IMR-90 (cell line): ENCODE data around the gene THOC6. TPM values are rescaled to one million over a fixed set of nuclear protein-coding genes. Genes with fewer than 3 reads are reported as not detected.

Source experiments
- ATAC-seq: fragments of 200-7000 bp; cut with Tn5 transposase; 2 replicates; pipeline ENCODE4 v1.9.1; 2020; ENCODE audit warnings: low read depth, mild to moderate bottlenecking, moderate library complexity
- BruUV-seq: library from RNA; stranded (reverse); fragments of 400-500 nt; replicated peaks from 2 replicates; lab custom pipeline; 2021; lab: Mats Ljungman, UMichigan
- CTCF ChIA-PET: fragments of 300-600 bp; formaldehyde crosslinking; extraction: SDS; loops from one replicate; lab custom pipeline; 2021; ENCODE audit warnings: antibody characterized with exemption; lab: Yijun Ruan, JAX
- POLR2A ChIA-PET: fragments of 300-600 bp; sonication (Branson Sonifier 250); formaldehyde crosslinking; loops from one replicate; lab custom pipeline; 2022; ENCODE audit warnings: antibody characterized with exemption; ENCODE audit not compliant: unreplicated experiment; lab: Charles Lee
- DNase-seq: peaks from one replicate; pipeline ENCODE4 v3.0.0; 2013
- H2AFZ ChIP-seq: replicated peaks from 2 replicates; pipeline ENCODE3; 2013; ENCODE audit warnings: low read length, mild to moderate bottlenecking; ENCODE audit not compliant: poor library complexity
- H2AK5ac ChIP-seq: 2 replicates; pipeline ENCODE4 v1.6.1; 2013; ENCODE audit warnings: low read depth, low read length, inconsistent platforms
- H2AK9ac ChIP-seq: replicated peaks from 2 replicates; pipeline ENCODE3; 2013; ENCODE audit warnings: mild to moderate bottlenecking, low read depth, low read length, moderate library complexity; ENCODE audit not compliant: poor library complexity
- H2BK120ac ChIP-seq: 2 replicates; pipeline ENCODE4 v1.6.1; 2013; ENCODE audit warnings: low read depth, low read length, inconsistent platforms
- H2BK15ac ChIP-seq: 3 replicates; pipeline ENCODE4 v1.6.1; 2013; ENCODE audit warnings: low read depth, low read length, inconsistent platforms
- H2BK20ac ChIP-seq: 2 replicates; pipeline ENCODE4 v1.6.1; 2013; ENCODE audit warnings: low read depth, mild to moderate bottlenecking, inconsistent platforms, low read length, moderate library complexity
- H2BK5ac ChIP-seq: 2 replicates; pipeline ENCODE4 v1.6.1; 2013; ENCODE audit warnings: mild to moderate bottlenecking, low read depth, low read length, inconsistent platforms; ENCODE audit not compliant: poor library complexity, severe bottlenecking
- H3K14ac ChIP-seq: replicated peaks from 2 replicates; pipeline ENCODE4 v1.6.1; 2013; ENCODE audit warnings: low read depth, low read length, inconsistent platforms
- H3K18ac ChIP-seq: 2 replicates; pipeline ENCODE4 v1.6.1; 2013; ENCODE audit warnings: low read depth, low read length, control low read depth
- H3K23ac ChIP-seq: 2 replicates; pipeline ENCODE4 v1.6.1; 2013; ENCODE audit warnings: low read depth, low read length, inconsistent platforms
- H3K27ac ChIP-seq: 2 replicates; pipeline ENCODE4 v1.5.1; 2013; ENCODE audit warnings: mild to moderate bottlenecking, control low read depth, low read length; ENCODE audit not compliant: insufficient read depth
- H3K27me3 ChIP-seq: 2 replicates; pipeline ENCODE4 v1.6.1; 2013; ENCODE audit warnings: low read length; ENCODE audit not compliant: control insufficient read depth, insufficient read depth
- H3K36me3 ChIP-seq: 2 replicates; pipeline ENCODE4 v1.6.1; 2013; ENCODE audit warnings: low read length, mixed read lengths; ENCODE audit not compliant: control insufficient read depth, insufficient read depth
- H3K4ac ChIP-seq: 2 replicates; pipeline ENCODE4 v1.6.1; 2013; ENCODE audit warnings: low read depth, low read length, inconsistent platforms
- H3K4me1 ChIP-seq: 2 replicates; pipeline ENCODE4 v1.6.1; 2013; ENCODE audit warnings: low read length, mixed read lengths; ENCODE audit not compliant: control insufficient read depth, insufficient read depth
- H3K4me2 ChIP-seq: 2 replicates; pipeline ENCODE4 v1.6.1; 2013; ENCODE audit warnings: low read depth, mild to moderate bottlenecking, control low read depth, low read length, moderate library complexity
- H3K4me3 ChIP-seq: 2 replicates; pipeline ENCODE4 v1.5.1; 2013; ENCODE audit warnings: low read depth, mild to moderate bottlenecking, control low read depth, low read length, moderate library complexity; ENCODE audit not compliant: insufficient read depth
- H3K56ac ChIP-seq: 2 replicates; pipeline ENCODE4 v1.6.1; 2013; ENCODE audit warnings: low read length, inconsistent platforms; ENCODE audit not compliant: insufficient read depth; ENCODE audit errors: extremely low read depth
- H3K79me1 ChIP-seq, 2 experiments: 2 replicates each; pipeline ENCODE4 v1.6.1; 2013; ENCODE audit warnings: low read length in 2 of 2, inconsistent platforms in 1 of 2, low read depth in 1 of 2
- H3K9ac ChIP-seq: 2 replicates; pipeline ENCODE4 v1.6.1; 2013; ENCODE audit warnings: low read depth, low read length, control low read depth
- H3K9me1 ChIP-seq: 2 replicates; pipeline ENCODE4 v1.6.1; 2013; ENCODE audit warnings: low read length, inconsistent platforms; ENCODE audit not compliant: insufficient read depth
- H3K9me3 ChIP-seq: 2 replicates; pipeline ENCODE4 v1.6.1; 2013; ENCODE audit warnings: low read length; ENCODE audit not compliant: control insufficient read depth, insufficient read depth
- H4K20me1 ChIP-seq: 2 replicates; pipeline ENCODE4 v1.6.1; 2013; ENCODE audit warnings: low read length, inconsistent platforms; ENCODE audit not compliant: insufficient read depth
- H4K5ac ChIP-seq: 2 replicates; pipeline ENCODE4 v1.6.1; 2013; ENCODE audit warnings: mild to moderate bottlenecking, low read depth, low read length, control low read depth
- H4K8ac ChIP-seq, 2 experiments: 2 replicates each; pipeline ENCODE4 v1.6.1; 2013; ENCODE audit warnings: low read depth in 2 of 2, low read length in 2 of 2, control low read depth in 1 of 2, inconsistent platforms in 1 of 2
- H4K91ac ChIP-seq: 2 replicates; pipeline ENCODE4 v1.6.1; 2013; ENCODE audit warnings: low read depth, low read length, inconsistent platforms; ENCODE audit not compliant: insufficient read depth
- BHLHE40 ChIP-seq: fragments of 150-350 bp; IDR thresholded peaks from 2 replicates; pipeline ENCODE4 v1.6.1; 2016; ENCODE audit warnings: mild to moderate bottlenecking, low read depth, low read length
- CEBPB ChIP-seq: IDR thresholded peaks from 2 replicates; pipeline ENCODE4 v1.6.1; 2012; ENCODE audit warnings: low read depth, low read length, improper control_type of control experiment
- CHD1 ChIP-seq: IDR thresholded peaks from 2 replicates; pipeline ENCODE4 v1.6.1; 2012; ENCODE audit warnings: low read depth, low read length, improper control_type of control experiment
- CTCF ChIP-seq: conservative IDR thresholded peaks from 2 replicates; pipeline ENCODE4 v1.5.1; 2012; ENCODE audit warnings: mild to moderate bottlenecking, low read depth, low read length, improper control_type of control experiment
- ELK1 ChIP-seq: fragments of 150-350 bp; IDR thresholded peaks from 2 replicates; pipeline ENCODE4 v1.6.1; 2016; ENCODE audit warnings: low read depth, mild to moderate bottlenecking, low read length, moderate library complexity, borderline replicate concordance
- FOS ChIP-seq: fragments of 150-350 bp; IDR thresholded peaks from 2 replicates; pipeline ENCODE4 v1.6.1; 2016; ENCODE audit warnings: low read depth, low read length
- MAFK ChIP-seq: IDR thresholded peaks from 2 replicates; pipeline ENCODE4 v1.6.1; 2012; ENCODE audit warnings: low read depth, low read length, improper control_type of control experiment
- MAZ ChIP-seq: IDR thresholded peaks from 2 replicates; pipeline ENCODE4 v1.6.1; 2012; ENCODE audit warnings: low read depth, mild to moderate bottlenecking, low read length, improper control_type of control experiment, moderate library complexity, borderline replicate concordance
- MXI1 ChIP-seq: IDR thresholded peaks from 2 replicates; pipeline ENCODE4 v1.6.1; 2012; ENCODE audit warnings: low read depth, mild to moderate bottlenecking, low read length, moderate library complexity, borderline replicate concordance
- POLR2A ChIP-seq: IDR thresholded peaks from 2 replicates; pipeline ENCODE4 v1.6.1; 2012; ENCODE audit warnings: mild to moderate bottlenecking, low read depth, low read length
- RCOR1 ChIP-seq: IDR thresholded peaks from 2 replicates; pipeline ENCODE4 v1.6.1; 2012; ENCODE audit warnings: mild to moderate bottlenecking, low read length, improper control_type of control experiment; ENCODE audit not compliant: insufficient replicate concordance
- RFX5 ChIP-seq: IDR thresholded peaks from 2 replicates; pipeline ENCODE4 v1.8.0; 2012; ENCODE audit warnings: low read depth, mild to moderate bottlenecking, low read length, moderate library complexity
- SMC3 ChIP-seq: fragments of 150-350 bp; IDR thresholded peaks from 2 replicates; pipeline ENCODE4 v1.6.1; 2016; ENCODE audit warnings: low read depth, mild to moderate bottlenecking, antibody characterized with exemption, low read length, moderate library complexity
- USF2 ChIP-seq: fragments of 150-350 bp; IDR thresholded peaks from 2 replicates; pipeline ENCODE4 v1.6.1; 2017; ENCODE audit warnings: mild to moderate bottlenecking, antibody characterized with exemption, low read length, low read depth
- WGBS, 2 experiments: methylation state at CpG; one replicate each; pipeline versions ENCODE4 v1.1.5 to v1.1.7; 2013; ENCODE audit warnings: missing lambda C conversion rate in 2 of 2; ENCODE audit not compliant: insufficient read length in 1 of 2; ENCODE audit errors: extremely low coverage in 2 of 2; 5-methylcytosine and 5-hydroxymethylcytosine counted together
- dilution Hi-C: fragments of 300-500 bp; cut with HindIII; formaldehyde crosslinking; loops from one replicate; pipeline ENCODE4 v1.14.3; 2018; ENCODE audit warnings: low sequenced_read_pairs; ENCODE audit not compliant: unreplicated experiment
- in situ Hi-C: fragments of 300-500 bp; cut with MboI; formaldehyde crosslinking; loops from 3 replicates; pipeline ENCODE4 v1.14.3; 2019; ENCODE audit warnings: low sequenced_read_pairs, inconsistent platforms, mixed read lengths
- intact Hi-C: fragments of 100-400 bp; cut with micrococcal nuclease; formaldehyde crosslinking; loops from 2 replicates; pipeline ENCODE4 v1.10.0; 2022
- polyA plus RNA-seq, 3 experiments: library from polyadenylated mRNA; depleted of rRNA; stranded (reverse); fragments of >200 nt; gene quantifications; 2 replicates each; pipeline ENCODE4 v1.2.3, GENCODE V29; 2012; ENCODE audit warnings: low replicate concordance in 1 of 3
- total RNA-seq: library from RNA; depleted of rRNA; stranded (reverse); fragments of >200 nt; gene quantifications from 2 replicates; pipeline ENCODE4 v1.2.3, GENCODE V29; 2012

The THOC6 gene
- total and polyA plus RNA-seq, 2 of the 4 experiments (the other 2 are of a cell fraction) = 16.8 to 23.1 TPM

- in situ Hi-C loops = no loop called here
- H2AFZ ChIP-seq = peak within 1 kb of the TSS; percentile 88
- TF ChIP-seq SMC3 (no peak), RCOR1 (no peak), MAFK (no peak), ELK1 (no peak), CEBPB (no peak), BHLHE40 (no peak), CTCF (no peak), CHD1 (no peak), RFX5 (no peak), MAZ (no peak), MXI1 (no peak), USF2 (no peak), POLR2A (no peak), FOS (no peak)
These were observed 22.2 kb downstream of the THOC6 start, which contains the start of gene MMP25 for GRCh38 chr16:3045758-3046640. Gene MMP25, plus strand, starts transcription at chr16:3046561. Its CDS starts 357 bp downstream, at chr16:3046918.

More at GRCh38 chr16:3045758-3046640, 22.2 kb downstream of the THOC6 start, which contains the start of gene MMP25:
- Histone ChIP-seq H3K9me1 (no peaks in the 10 kb centered on the region), H3K27ac (no peak within 1 kb of the TSS), H3K4me3 (peak within 1 kb of the TSS; percentile 46), H3K4ac (no peak within 1 kb of the TSS), H4K5ac (no peak within 1 kb of the TSS), H2BK20ac (no peak within 1 kb of the TSS), H2AK9ac (peak within 1 kb of the TSS; percentile 55), H3K36me3 (no peaks in the 10 kb centered on the region), H3K23ac (no peak within 1 kb of the TSS), H4K8ac (no peak within 1 kb of the TSS), H2BK120ac (no peak within 1 kb of the TSS), H4K20me1 (no peaks in the 10 kb centered on the region), H2BK5ac (no peak within 1 kb of the TSS), H2BK15ac (no peak within 1 kb of the TSS), H3K9me3 (no peaks in the 10 kb centered on the region; the same call in 1 of the 2 replicates), H3K79me1 (no peaks in the 10 kb centered on the region), H3K14ac (no peak within 1 kb of the TSS), H3K9ac (no peak within 1 kb of the TSS), H3K18ac (no peak within 1 kb of the TSS), H2AK5ac (no peak within 1 kb of the TSS), H3K4me1 (no peaks in the 10 kb centered on the region; the same call in 1 of the 2 replicates), H3K56ac (no peak within 1 kb of the TSS), H3K4me2 (peak within 1 kb of the TSS; percentile 92), H3K27me3 (peaks cover 70% of the 10 kb centered on the region), H4K91ac (no peak within 1 kb of the TSS)
- ChIA-PET POLR2A (interaction anchor here (0.7 kb wide), 1 partner anchor 94 kb away, joined by 3 read pairs; no protein-coding TSS in a partner anchor), CTCF (interaction anchor here (0.6 to 1.5 kb wide), 4 partner anchors 13 to 18 kb away, joined by 3 to 8 read pairs (median 5); no protein-coding TSS in a partner anchor)
- BruUV-seq = no TSS peak
- WGBS, 2 experiments = 3% methylated on average over 43 of the region's 86 CpGs; no CpG with 5 or more reads in 1 of the 2 experiments
- ATAC-seq (peak; percentile 54), DNase-seq (no peak)
- intact Hi-C loops = no loop called here
- dilution Hi-C loops = no loop called here
